Effector memory CD4-positive, alpha-beta T cell (primary cell): ENCODE results near the gene OTOS.

Experiments used
- DNase-seq, 3 donors: peaks; one replicate each; pipeline ENCODE4 v3.0.0-alpha.2; 2020
- H3K27ac ChIP-seq: 2 replicates; pipeline ENCODE4 v1.7.0; 2013; ENCODE audit warnings: mild to moderate bottlenecking, low read length, moderate library complexity; ENCODE audit not compliant: insufficient read depth, poor library complexity, severe bottlenecking
- H3K27me3 ChIP-seq: replicated peaks from 2 replicates; pipeline ENCODE4 v1.7.0; 2013; ENCODE audit warnings: mild to moderate bottlenecking, low read length; ENCODE audit not compliant: insufficient read depth, control insufficient read depth, poor library complexity, severe bottlenecking
- H3K36me3 ChIP-seq: 2 replicates; pipeline ENCODE4 v1.7.0; 2013; ENCODE audit warnings: mild to moderate bottlenecking, low read length, moderate library complexity; ENCODE audit not compliant: control insufficient read depth, insufficient read depth
- H3K4me1 ChIP-seq: 2 replicates; pipeline ENCODE4 v1.7.0; 2013; ENCODE audit warnings: low read length, mild to moderate bottlenecking; ENCODE audit not compliant: control insufficient read depth, insufficient read depth, poor library complexity, severe bottlenecking
- H3K4me3 ChIP-seq: 2 replicates; pipeline ENCODE4 v1.7.0; 2013; ENCODE audit warnings: low read length, low read depth, mild to moderate bottlenecking; ENCODE audit not compliant: insufficient read depth, poor library complexity, severe bottlenecking
- H3K9me3 ChIP-seq: 2 replicates; pipeline ENCODE4 v1.7.0; 2013; ENCODE audit warnings: mild to moderate bottlenecking, low read length, moderate library complexity; ENCODE audit not compliant: control insufficient read depth

OTOS gene

GRCh38 chr2:240162032-240162431 lies 21.6 kb upstream of the OTOS start:
- Histone ChIP-seq H3K27ac (no peak overlapping the region), H3K4me3 (no peak overlapping the region), H3K36me3 (no peaks in the 10 kb centered on the region), H3K27me3 (no peaks in the 10 kb centered on the region), H3K4me1 (no peaks in the 10 kb centered on the region), H3K9me3 (no peaks in the 10 kb centered on the region)
- no peak for DNase-seq

DNA sequence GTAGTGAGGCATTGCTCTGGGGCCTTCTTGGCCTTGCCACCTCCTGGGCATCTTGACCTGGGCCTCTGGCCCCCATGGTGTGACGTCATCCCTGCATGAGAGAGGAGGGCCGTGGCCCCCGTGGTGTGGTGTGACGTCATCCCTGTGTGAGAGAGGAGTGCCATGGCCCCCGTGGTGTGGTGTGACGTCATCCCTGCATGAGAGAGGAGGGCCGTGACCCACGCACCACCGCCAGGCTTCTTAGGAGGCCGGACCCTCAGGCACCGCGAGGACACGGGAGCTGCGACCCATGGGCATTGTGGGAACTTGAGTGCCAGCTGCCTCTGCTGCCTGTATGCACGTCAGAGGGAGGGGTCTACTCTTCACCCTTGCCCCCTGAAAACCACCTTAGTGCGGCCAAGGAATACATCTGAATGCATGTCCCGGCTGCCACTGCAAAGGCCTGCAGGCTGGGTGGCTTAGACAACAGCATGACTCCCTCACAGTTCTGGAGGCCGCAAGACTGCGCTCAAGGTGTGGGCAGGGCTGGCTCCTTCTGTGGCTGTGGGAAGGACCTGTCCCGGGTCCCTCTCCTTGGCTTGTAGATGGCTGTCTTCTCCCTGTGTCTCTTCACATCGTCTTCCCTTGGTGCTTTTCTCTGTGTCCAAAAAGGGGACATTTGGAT lies 20.8 kb upstream of the OTOS start:
- H3K9me3 ChIP-seq = no peaks in the 10 kb centered on the region
- H3K27me3 ChIP-seq = no peaks in the 10 kb centered on the region
- no peaks in the 10 kb centered on the region for H3K36me3 ChIP-seq
- H3K4me1 ChIP-seq = no peaks in the 10 kb centered on the region
- H3K4me3 ChIP-seq = no peak overlapping the region
- H3K27ac ChIP-seq = no peak overlapping the region
- DNase-seq = no peak

DNA sequence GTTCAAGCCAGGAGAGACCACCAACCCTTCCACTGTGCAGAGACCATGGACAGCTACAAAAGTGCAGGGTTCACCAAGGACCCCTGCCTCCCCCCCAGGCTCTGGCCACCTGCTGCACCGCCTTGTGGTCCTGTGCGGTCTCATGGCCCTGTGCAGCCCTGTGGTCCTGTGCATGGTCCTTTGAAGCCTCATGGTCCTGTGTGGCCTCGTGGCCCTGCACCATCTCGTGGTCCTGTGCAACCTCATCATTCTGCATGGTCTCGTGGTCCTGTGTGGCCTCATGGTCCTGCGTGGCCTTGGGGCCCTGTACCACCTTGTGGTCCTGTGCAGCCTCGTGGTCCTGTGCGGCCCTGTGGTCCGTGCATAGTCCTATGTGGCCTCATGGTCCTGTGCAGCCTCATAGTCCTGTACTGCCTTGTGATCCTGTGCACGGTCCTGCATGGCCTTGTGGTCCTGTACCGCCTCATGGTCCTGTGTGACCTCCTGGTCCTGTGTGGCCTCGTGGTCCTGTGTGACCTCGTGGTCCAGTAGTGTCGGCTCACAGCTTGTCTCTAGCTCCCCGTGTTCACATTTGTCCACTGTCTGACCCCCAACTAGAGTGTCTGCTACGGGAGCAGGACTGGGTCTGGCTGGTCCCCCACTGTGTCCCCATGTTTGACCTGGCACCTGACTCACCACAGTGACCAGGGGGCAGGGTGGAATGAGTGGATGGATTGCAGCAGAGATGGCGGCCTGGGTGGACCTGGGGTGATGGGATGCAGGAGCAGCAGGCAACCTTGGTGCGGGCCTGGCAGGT lies 20.0 kb upstream of the OTOS start:
- DNase-seq = no peak
- H3K4me3 ChIP-seq = no peak overlapping the region

DNA sequence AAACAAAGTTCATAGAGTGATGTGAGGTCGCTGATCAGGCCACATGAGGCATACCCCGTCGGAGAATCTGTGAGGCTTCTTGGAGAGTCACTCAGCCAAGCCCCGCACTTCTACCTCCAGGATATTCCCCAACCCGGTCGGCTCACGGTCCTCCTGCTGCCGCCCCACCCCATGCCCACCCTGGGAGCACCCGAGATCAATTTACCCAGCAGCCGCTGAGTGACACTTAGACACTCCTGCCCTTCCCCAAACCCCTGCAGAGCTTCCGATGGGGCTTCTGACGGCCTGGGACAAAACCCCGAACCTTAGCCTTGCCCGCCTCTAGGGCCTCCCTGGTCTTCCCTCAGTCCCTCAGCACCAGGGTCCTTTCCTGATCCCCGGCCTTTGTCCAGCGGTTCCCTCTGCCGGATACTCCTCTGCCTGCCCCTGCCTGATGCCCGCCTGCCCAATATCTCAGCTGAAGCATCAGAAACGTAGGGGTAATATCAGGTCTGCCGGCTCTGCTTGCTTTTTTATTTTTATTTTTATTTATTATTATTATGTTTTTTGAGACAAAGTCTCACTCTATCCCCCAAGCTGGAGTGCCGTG lies 18.9 kb upstream of the OTOS start:
- Histone ChIP-seq H3K27ac (no peak overlapping the region), H3K36me3 (no peaks in the 10 kb centered on the region), H3K4me3 (no peak overlapping the region), H3K9me3 (no peaks in the 10 kb centered on the region), H3K27me3 (no peaks in the 10 kb centered on the region), H3K4me1 (no peaks in the 10 kb centered on the region)
- no peak for DNase-seq

More for the DNA sequence above, 20.0 kb upstream of the OTOS start:
- H3K4me1 ChIP-seq = no peaks in the 10 kb centered on the region
- no peaks in the 10 kb centered on the region for H3K27me3 ChIP-seq
- H3K27ac ChIP-seq = no peak overlapping the region
- H3K9me3 ChIP-seq = no peaks in the 10 kb centered on the region
- H3K36me3 ChIP-seq = no peaks in the 10 kb centered on the region

GRCh38 chr2:240157147-240157470 lies 16.7 kb upstream of the OTOS start:
- Histone ChIP-seq H3K27me3 (no peaks in the 10 kb centered on the region), H3K36me3 (no peaks in the 10 kb centered on the region), H3K9me3 (no peaks in the 10 kb centered on the region), H3K4me3 (no peak overlapping the region), H3K27ac (no peak overlapping the region), H3K4me1 (no peaks in the 10 kb centered on the region)
- no peak for DNase-seq

DNA sequence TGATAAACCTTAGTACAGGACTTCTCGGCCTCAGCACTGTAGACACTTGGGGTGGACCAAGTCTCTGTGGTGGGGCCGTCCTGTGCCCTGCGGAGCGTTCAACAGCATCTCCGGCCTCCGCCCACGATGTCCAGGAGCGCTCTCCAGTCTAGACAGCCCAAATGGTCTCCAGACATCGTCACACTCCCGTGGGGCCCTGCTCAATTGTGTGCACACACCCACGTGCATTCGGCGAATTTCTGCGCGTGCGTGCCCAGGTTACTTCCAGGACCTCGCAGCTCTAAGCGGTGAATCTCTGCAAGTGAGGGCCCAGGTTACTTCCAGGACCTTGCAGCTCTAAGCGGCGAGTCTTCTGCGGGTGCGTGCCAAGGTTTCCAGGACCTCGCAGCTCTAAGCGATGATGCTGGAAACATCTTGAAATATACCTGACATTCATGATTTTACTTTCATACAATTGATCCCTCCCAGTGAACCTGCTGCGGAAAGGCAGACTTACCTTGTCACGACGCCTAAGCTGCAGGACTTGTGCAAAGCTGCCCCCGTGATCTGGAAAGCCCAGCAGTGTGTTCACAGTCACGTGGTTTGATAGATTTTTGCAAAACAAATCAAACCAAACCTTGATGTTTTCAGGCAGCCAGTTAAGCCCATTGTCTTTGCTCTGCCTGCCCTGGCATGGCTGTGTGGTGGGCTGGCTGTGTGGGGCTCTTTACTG lies 16.1 kb upstream of the OTOS start:
- Histone ChIP-seq H3K36me3 (no peaks in the 10 kb centered on the region), H3K4me3 (no peak overlapping the region), H3K4me1 (no peaks in the 10 kb centered on the region), H3K27ac (no peak overlapping the region), H3K27me3 (no peaks in the 10 kb centered on the region), H3K9me3 (no peaks in the 10 kb centered on the region)
- DNase-seq = no peak

GRCh38 chr2:240155745-240156390 lies 15.4 kb upstream of the OTOS start:
- no peak for DNase-seq
- no peak overlapping the region for H3K27ac ChIP-seq
- H3K27me3 ChIP-seq = no peaks in the 10 kb centered on the region
- H3K4me1 ChIP-seq = no peaks in the 10 kb centered on the region
- H3K36me3 ChIP-seq = no peaks in the 10 kb centered on the region
- H3K4me3 ChIP-seq = no peak overlapping the region
- no peaks in the 10 kb centered on the region for H3K9me3 ChIP-seq

GRCh38 chr2:240155048-240155744 lies 14.7 kb upstream of the OTOS start:
- Histone ChIP-seq H3K4me1 (no peaks in the 10 kb centered on the region), H3K4me3 (no peak overlapping the region), H3K9me3 (no peaks in the 10 kb centered on the region), H3K27ac (no peak overlapping the region), H3K27me3 (no peaks in the 10 kb centered on the region), H3K36me3 (no peaks in the 10 kb centered on the region)
- DNase-seq = no peak

- no peak overlapping the region for H3K4me3 ChIP-seq
- no peaks in the 10 kb centered on the region for H3K36me3 ChIP-seq
- H3K4me1 ChIP-seq = no peaks in the 10 kb centered on the region
- H3K27ac ChIP-seq = no peak overlapping the region
- no peaks in the 10 kb centered on the region for H3K9me3 ChIP-seq
- H3K27me3 ChIP-seq = no peaks in the 10 kb centered on the region
- DNase-seq = no peak
Measured at GRCh38 chr2:240154606-240155005, 14.1 kb upstream of the OTOS start.
